Common myeloid progenitor, CD34-positive (primary cell): ENCODE results near the gene NPLOC4.
A peak's percentile ranks its signal among the peaks of the same experiment; 100 is the strongest.

Experiments
- CTCF ChIA-PET: fragments of 350-600 bp; sonication (Branson Sonifier 250); formaldehyde crosslinking; loops from one replicate; lab custom pipeline; 2021; ENCODE audit warnings: antibody characterized with exemption; lab: Charles Lee
- POLR2A ChIA-PET: fragments of 350-600 bp; sonication (Branson Sonifier 250); formaldehyde crosslinking; loops from one replicate; lab custom pipeline; 2021; ENCODE audit warnings: antibody characterized with exemption; lab: Charles Lee
- DNase-seq, 3 donors: peaks; one replicate each; pipeline versions ENCODE4 v3.0.0 to v3.0.0-alpha.2; 2013
- H3K27ac ChIP-seq, 2 experiments: 1 replicate in 1 of 2; 2 replicates in 1 of 2; pipeline ENCODE4 v1.7.0; 2013; ENCODE audit warnings: inconsistent platforms in 2 of 2, low read length in 2 of 2, mild to moderate bottlenecking in 2 of 2, low read depth in 1 of 2, moderate library complexity in 1 of 2; ENCODE audit not compliant: severe bottlenecking in 2 of 2, insufficient read depth in 1 of 2, poor library complexity in 1 of 2
- H3K27me3 ChIP-seq, 5 experiments: replicated peaks in 2 of 5; 1 replicate in 3 of 5; 2 replicates in 2 of 5; pipeline versions ENCODE4 v1.6.1 to v1.7.0; 2013; ENCODE audit warnings: low read length in 4 of 5, mild to moderate bottlenecking in 2 of 5, moderate library complexity in 2 of 5, inconsistent platforms in 1 of 5; ENCODE audit not compliant: insufficient read depth in 5 of 5, control insufficient read depth in 4 of 5
- H3K36me3 ChIP-seq, 4 experiments: 1 replicate in 2 of 4; 2 replicates in 2 of 4; pipeline versions ENCODE4 v1.6.1 to v1.7.0; 2013; ENCODE audit warnings: low read length in 3 of 4, control low read depth in 1 of 4, mild to moderate bottlenecking in 1 of 4; ENCODE audit not compliant: control insufficient read depth in 4 of 4, insufficient read depth in 4 of 4
- H3K4me1 ChIP-seq, 4 experiments: 1 replicate in 3 of 4; 2 replicates in 1 of 4; pipeline versions ENCODE4 v1.6.1 to v1.7.1; 2013; ENCODE audit warnings: low read length in 3 of 4, mild to moderate bottlenecking in 3 of 4, control low read depth in 1 of 4, inconsistent platforms in 1 of 4, moderate library complexity in 1 of 4; ENCODE audit not compliant: control insufficient read depth in 4 of 4, insufficient read depth in 4 of 4; ENCODE audit errors: control extremely low read depth in 1 of 4
- H3K4me3 ChIP-seq, 7 experiments: 1 replicate in 4 of 7; 2 replicates in 3 of 7; pipeline versions ENCODE4 v1.5.1 to v1.7.0; 2013; ENCODE audit warnings: mild to moderate bottlenecking in 7 of 7, low read length in 6 of 7, moderate library complexity in 6 of 7, inconsistent platforms in 2 of 7, low read depth in 2 of 7, control low read depth in 1 of 7; ENCODE audit not compliant: insufficient read depth in 4 of 7, control insufficient read depth in 1 of 7; ENCODE audit errors: extremely low read depth in 1 of 7
- H3K9me3 ChIP-seq, 5 experiments: 1 replicate in 4 of 5; 2 replicates in 1 of 5; pipeline versions ENCODE4 v1.6.1 to v1.7.1; 2013; ENCODE audit warnings: low read length in 4 of 5, mild to moderate bottlenecking in 2 of 5, inconsistent platforms in 1 of 5, low read depth in 1 of 5, moderate library complexity in 1 of 5; ENCODE audit not compliant: control insufficient read depth in 4 of 5, insufficient read depth in 2 of 5; ENCODE audit errors: control extremely low read depth in 1 of 5
- WGBS: methylation state at CpG from one replicate; pipeline ENCODE4 v1.1.5; 2013; ENCODE audit not compliant: insufficient coverage; 5-methylcytosine and 5-hydroxymethylcytosine counted together

NPLOC4 gene

GRCh38 chr17:81608082-81608481 is 28.8 kb downstream of the NPLOC4 start:
- DNase-seq: no peak
- Histone ChIP-seq H3K4me1 (no peaks in the 10 kb centered on the region), H3K36me3 (peaks cover 23 to 76% (median 64%) of the 10 kb centered on the region in 4 experiments), H3K27me3 (no peaks in the 10 kb centered on the region), H3K9me3 (no peaks in the 10 kb centered on the region), H3K27ac (no peak overlapping the region), H3K4me3 (no peak overlapping the region)
- POLR2A ChIA-PET: no interaction called here
- CTCF ChIA-PET: interaction anchor here (1.1 kb wide), 1 partner anchor 313 kb away, joined by 3 read pairs; the partner anchor contains the start of gene SLC38A10
- 100% methylated on average over 4 of the region's 4 CpGs for WGBS

GRCh38 chr17:81607431-81607830 is 29.5 kb downstream of the NPLOC4 start:
- Histone ChIP-seq H3K27ac (no peak overlapping the region), H3K4me3 (no peak overlapping the region), H3K4me1 (no peaks in the 10 kb centered on the region), H3K9me3 (no peaks in the 10 kb centered on the region), H3K36me3 (peaks cover 23 to 72% (median 64%) of the 10 kb centered on the region in 4 experiments), H3K27me3 (no peaks in the 10 kb centered on the region)
- POLR2A ChIA-PET: no interaction called here
- WGBS: 100% methylated on average over 3 of the region's 6 CpGs
- DNase-seq: no peak
- CTCF ChIA-PET: interaction anchor here (0.6 to 1.1 kb wide), 2 partner anchors 312 to 433 kb away, joined by 3 read pairs; partner anchors contain the start of gene SLC38A10

DNA sequence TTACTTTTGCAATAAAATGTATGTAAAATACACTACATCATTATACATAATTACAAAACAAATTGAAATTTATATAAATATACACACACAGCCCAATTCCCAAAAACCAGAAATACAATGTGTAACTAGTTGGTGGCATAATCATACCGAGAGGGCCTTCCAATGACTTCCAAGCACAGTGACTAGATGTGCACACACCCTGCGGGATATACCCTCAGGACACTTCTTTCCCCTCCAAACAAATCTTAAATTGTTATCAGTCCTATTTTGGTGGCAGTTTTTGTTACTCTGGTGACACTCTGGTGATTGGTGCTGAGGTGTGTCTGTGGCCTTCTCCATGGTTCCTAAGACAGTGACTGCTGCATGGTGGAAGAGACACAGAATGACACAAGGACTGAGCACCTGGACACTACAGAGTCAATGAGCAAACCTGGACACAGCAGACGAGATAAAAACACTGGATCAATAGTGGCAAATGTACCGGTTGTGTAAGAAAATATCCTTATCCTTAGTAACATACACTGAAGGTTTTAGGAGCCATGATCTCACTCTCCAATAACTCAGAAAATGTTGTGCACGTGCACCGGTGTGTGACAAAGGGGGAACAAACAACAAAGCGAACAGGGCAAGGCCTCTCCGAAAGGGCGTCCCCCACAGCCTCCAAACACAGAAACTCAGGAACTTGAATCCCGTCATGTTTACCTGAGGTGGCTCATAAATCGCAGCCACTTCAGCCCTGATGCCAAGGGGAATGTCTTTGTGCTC is 32.9 kb downstream of the NPLOC4 start:
- POLR2A ChIA-PET: no interaction called here
- Histone ChIP-seq H3K36me3 (peaks cover 20 to 79% (median 53%) of the 10 kb centered on the region in 4 experiments), H3K27me3 (no peaks in the 10 kb centered on the region), H3K4me3 (no peak overlapping the region), H3K27ac (no peak overlapping the region), H3K4me1 (no peaks in the 10 kb centered on the region), H3K9me3 (no peaks in the 10 kb centered on the region)
- CTCF ChIA-PET: no interaction called here
- WGBS: 99% methylated on average over 7 of the region's 11 CpGs
- DNase-seq: no peak

GRCh38 chr17:81601525-81602120 is 35.3 kb downstream of the NPLOC4 start:
- CTCF ChIA-PET: interaction anchor here (0.7 to 2.5 kb wide), 26 partner anchors 8 to 349 kb away, joined by 3 to 17 read pairs (median 4); no protein-coding TSS in a partner anchor
- POLR2A ChIA-PET: interaction anchor here (1.3 kb wide), 1 partner anchor 35 kb away, joined by 3 read pairs; no protein-coding TSS in a partner anchor

GRCh38 chr17:81599719-81600486 is 37.0 kb downstream of the NPLOC4 start:
- ChIA-PET CTCF (interaction anchor here (0.9 to 2.5 kb wide), 17 partner anchors 10 to 347 kb away, joined by 3 to 17 read pairs (median 5); no protein-coding TSS in a partner anchor), POLR2A (interaction anchor here (1.3 kb wide), 1 partner anchor 33 kb away, joined by 3 read pairs; no protein-coding TSS in a partner anchor)
- no peak overlapping the region for H3K27ac ChIP-seq
- H3K4me3 ChIP-seq: no peak overlapping the region
- H3K9me3 ChIP-seq: no peaks in the 10 kb centered on the region
- H3K36me3 ChIP-seq: peaks cover 24 to 74% (median 54%) of the 10 kb centered on the region in 4 experiments
- 97% methylated on average over 10 of the region's 10 CpGs for WGBS
- peak in 1 of 3 donors; percentile 35 for DNase-seq
- H3K4me1 ChIP-seq: no peaks in the 10 kb centered on the region
- no peaks in the 10 kb centered on the region for H3K27me3 ChIP-seq

More at GRCh38 chr17:81601525-81602120, 35.3 kb downstream of the NPLOC4 start:
- peaks cover 18 to 72% (median 53%) of the 10 kb centered on the region in 4 experiments for H3K36me3 ChIP-seq
- H3K4me1 ChIP-seq: no peaks in the 10 kb centered on the region
- H3K27me3 ChIP-seq: no peaks in the 10 kb centered on the region
- WGBS: 5% methylated on average over 3 of the region's 9 CpGs
- H3K4me3 ChIP-seq: no peak overlapping the region
- H3K27ac ChIP-seq: no peak overlapping the region
- DNase-seq: peak; percentile 65 to 86 (median 76)
- H3K9me3 ChIP-seq: no peaks in the 10 kb centered on the region

- CTCF ChIA-PET: interaction anchor here (1.0 kb wide), 1 partner anchor 8 kb away, joined by 4 read pairs; no protein-coding TSS in a partner anchor
These were observed 43.6 kb downstream of the NPLOC4 start for GRCh38 chr17:81593105-81593871.

More at GRCh38 chr17:81593105-81593871, 43.6 kb downstream of the NPLOC4 start:
- no peak overlapping the region for H3K4me3 ChIP-seq
- DNase-seq: no peak
- H3K27me3 ChIP-seq: no peaks in the 10 kb centered on the region
- 95% methylated on average over 10 of the region's 11 CpGs for WGBS
- H3K36me3 ChIP-seq: peaks cover 18 to 75% (median 62%) of the 10 kb centered on the region in 4 experiments
- H3K4me1 ChIP-seq: no peaks in the 10 kb centered on the region
- no peaks in the 10 kb centered on the region for H3K9me3 ChIP-seq
- H3K27ac ChIP-seq: no peak overlapping the region
- POLR2A ChIA-PET: no interaction called here
